Measurements from ENCODE around the gene UBR3. TPM values are rescaled to one million over a fixed set of nuclear protein-coding genes. Genes with fewer than 3 reads are reported as not detected.
A peak's percentile ranks its signal among the peaks of the same experiment; 100 is the strongest.
"Not testable (repeated sequence)": the region's sequence is repeated elsewhere in the genome, so short reads cannot be mapped to it uniquely, and the experiment has no call there.

The UBR3 gene
- total and polyA plus RNA-seq, 2 of the 4 experiments (the other 2 are of a cell fraction) = 10.0 to 33.9 TPM

GRCh38 chr2:170126138-170126728, 299.0 kb downstream of the UBR3 start:
- H3K9me1 ChIP-seq (ENCODE audit: insufficient read depth, low read length); H3K14ac ChIP-seq (replicated peaks; ENCODE audit: low read depth, low read length); H2BK20ac ChIP-seq (ENCODE audit: low read depth, low read length); H3K4me1 ChIP-seq (ENCODE audit: control insufficient read depth, insufficient read depth, low read length); H4K20me1 ChIP-seq (ENCODE audit: insufficient read depth, low read length); POLR2A ChIA-PET (ENCODE audit: unreplicated experiment); BruUV-seq (replicated peaks); H4K5ac ChIP-seq (ENCODE audit: low read depth, low read length); H3K36me3 ChIP-seq (ENCODE audit: control insufficient read depth, insufficient read depth, low read length); H3K23ac ChIP-seq (ENCODE audit: low read depth, low read length); H2BK120ac ChIP-seq (ENCODE audit: low read depth, low read length); H3K56ac ChIP-seq (ENCODE audit: extremely low read depth, insufficient read depth, low read length); H3K79me1 ChIP-seq (ENCODE audit: low read depth in 1 of 2, low read length in 2 of 2); H3K27me3 ChIP-seq (ENCODE audit: control insufficient read depth, insufficient read depth, low read length); H3K4me2 ChIP-seq (ENCODE audit: low read depth, low read length); dilution Hi-C loops (cut with HindIII; ENCODE audit: low sequenced_read_pairs, unreplicated experiment); H3K27ac ChIP-seq (ENCODE audit: insufficient read depth, low read length); intact Hi-C loops (cut with micrococcal nuclease); ATAC-seq (ENCODE audit: low read depth); H3K9ac ChIP-seq (ENCODE audit: low read depth, low read length); H3K18ac ChIP-seq (ENCODE audit: low read depth, low read length); H3K9me3 ChIP-seq (ENCODE audit: control insufficient read depth, insufficient read depth, low read length); H3K4ac ChIP-seq (ENCODE audit: low read depth, low read length); H2AK5ac ChIP-seq (ENCODE audit: low read depth, low read length); H2AFZ ChIP-seq (replicated peaks; ENCODE audit: low read length, poor library complexity); H4K91ac ChIP-seq (ENCODE audit: insufficient read depth, low read depth, low read length); H2BK5ac ChIP-seq (ENCODE audit: low read depth, low read length, poor library complexity, severe bottlenecking); H2AK9ac ChIP-seq (replicated peaks; ENCODE audit: low read depth, low read length, poor library complexity); H3K4me3 ChIP-seq (ENCODE audit: insufficient read depth, low read depth, low read length); in situ Hi-C loops (cut with MboI; ENCODE audit: low sequenced_read_pairs); DNase-seq; H2BK15ac ChIP-seq (ENCODE audit: low read depth, low read length): not testable (repeated sequence)
- CTCF ChIA-PET = interaction anchor here (1.7 kb wide), 1 partner anchor 29 kb away, joined by 3 read pairs; no protein-coding TSS in a partner anchor
- 91% methylated on average over 4 of the region's 8 CpGs; no CpG with 5 or more reads in 1 of the 2 experiments for WGBS, 2 experiments (ENCODE audit: extremely low coverage in 2 of 2, insufficient read length in 1 of 2)
- H4K8ac ChIP-seq (ENCODE audit: low read depth in 2 of 2, low read length in 2 of 2) = 0 out of 4 replicates have a peak overlapping the region, but pooled peaks of 1 of the 2 experiments have one; percentile 9

Small RNA genes lying within 50 kb of the gene (microRNA-seq; reads per million reads assigned to microRNA genes)
- gene RNU6-1006P (ENCODE audit: insufficient read depth, insufficient read length) = not detected

Small RNA genes lying within 50 kb of the gene (small RNA-seq; reads per million reads assigned to genes)
- 0 reads per million in 5 experiments for gene RNU6-1006P

Other genes with a start within 250 kb of the UBR3 start
- gene PPIG, start 243.1 kb upstream of the UBR3 start, total RNA-seq (2012; rRNA removed) = 10.4 and 30.8 TPM in 2 replicates
- 16.7 TPM in 2 replicates for gene PPIG, start 243.1 kb upstream of the UBR3 start, polyA plus RNA-seq (2012; rRNA removed)
- gene CFAP210, start 133.0 kb upstream of the UBR3 start, total RNA-seq (2012; rRNA removed) = not detected in 2 replicates
- gene CFAP210, start 133.0 kb upstream of the UBR3 start, polyA plus RNA-seq (2012; rRNA removed) = not detected in 2 replicates
- gene PHOSPHO2, start 133.0 kb upstream of the UBR3 start, total RNA-seq (2012; rRNA removed) = 0.54 and 0.56 TPM in 2 replicates
- gene PHOSPHO2, start 133.0 kb upstream of the UBR3 start, polyA plus RNA-seq (2012; rRNA removed) = 0.46 and 0.48 TPM in 2 replicates
- 6.3 and 6.4 TPM in 2 replicates for gene KLHL23, start 93.6 kb upstream of the UBR3 start, total RNA-seq (2012; rRNA removed)
- gene KLHL23, start 93.6 kb upstream of the UBR3 start, polyA plus RNA-seq (2012; rRNA removed) = 2.1 and 2.6 TPM in 2 replicates
- 41.2 and 137 TPM in 2 replicates for gene SSB, start 28.6 kb upstream of the UBR3 start, total RNA-seq (2012; rRNA removed)
- gene SSB, start 28.6 kb upstream of the UBR3 start, polyA plus RNA-seq (2012; rRNA removed) = 65.5 and 75.5 TPM in 2 replicates
- gene METTL5, start 2.5 kb upstream of the UBR3 start, total RNA-seq (2012; rRNA removed) = 49.8 and 81.9 TPM in 2 replicates
- 31.7 and 38.3 TPM in 2 replicates for gene METTL5, start 2.5 kb upstream of the UBR3 start, polyA plus RNA-seq (2012; rRNA removed)